Measurements from ENCODE around the gene ZNF662. TPM values are rescaled to one million over a fixed set of nuclear protein-coding genes. Genes with fewer than 3 reads are reported as not detected.

Gene ZNF662
- total and polyA plus RNA-seq, 9 of the 15 experiments (the other 6 are each of a cell fraction or from before 2014, with no cell fraction given): 0.07 to 0.55 (median 0.27) TPM

DNA sequence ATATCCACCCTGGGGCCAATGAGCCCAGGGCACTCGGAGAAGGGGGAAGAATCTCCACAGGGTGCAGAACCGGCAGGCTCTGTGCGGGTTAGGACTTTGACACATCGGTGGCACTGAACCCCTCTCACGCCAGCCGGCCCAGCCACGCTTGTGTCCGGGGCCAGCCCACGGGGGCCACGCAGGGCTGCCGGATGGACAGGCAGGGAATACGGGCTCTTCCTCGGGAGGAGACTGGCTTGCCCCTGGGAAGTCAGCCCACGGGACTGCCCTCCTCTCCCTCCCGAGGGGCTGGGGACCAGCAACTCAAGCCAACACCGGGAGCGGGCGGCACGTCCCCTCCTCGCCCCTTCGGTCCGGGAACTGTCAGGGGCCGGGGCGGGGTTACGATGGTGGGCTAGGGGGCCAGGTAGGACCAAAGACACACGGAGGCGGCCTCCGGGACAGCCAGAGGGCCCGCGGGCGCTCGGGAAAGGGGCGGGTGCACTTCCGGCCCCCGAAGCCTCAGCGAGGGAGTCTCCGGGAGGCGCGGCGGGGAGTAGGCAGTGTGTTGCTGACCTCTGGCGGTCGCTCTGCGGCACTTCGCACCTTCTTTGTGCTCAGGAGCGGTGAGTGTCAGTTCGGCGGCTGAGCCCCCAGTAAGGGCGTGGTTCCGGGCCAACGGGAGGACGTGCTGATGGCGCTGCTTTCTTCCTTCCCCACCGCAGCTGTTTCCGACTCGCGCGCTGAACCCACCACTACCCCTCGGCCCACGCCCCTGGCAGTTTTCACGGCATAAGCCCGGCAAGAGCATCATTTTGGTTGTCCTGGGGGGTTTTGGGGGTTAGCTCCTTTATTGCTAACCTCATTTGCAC, 25.1 kb upstream of the ZNF662 start (continued):
- TF ChIP-seq U2AF2 (optimal IDR thresholded peaks at IDR 0.05; ENCODE audit: low read depth, low read length): no peak
- no peak for TF ChIP-seq XRCC5 (IDR thresholded peaks at IDR 0.05; ENCODE audit: low read depth, low read length)
- TF ChIP-seq, protein P1, sequence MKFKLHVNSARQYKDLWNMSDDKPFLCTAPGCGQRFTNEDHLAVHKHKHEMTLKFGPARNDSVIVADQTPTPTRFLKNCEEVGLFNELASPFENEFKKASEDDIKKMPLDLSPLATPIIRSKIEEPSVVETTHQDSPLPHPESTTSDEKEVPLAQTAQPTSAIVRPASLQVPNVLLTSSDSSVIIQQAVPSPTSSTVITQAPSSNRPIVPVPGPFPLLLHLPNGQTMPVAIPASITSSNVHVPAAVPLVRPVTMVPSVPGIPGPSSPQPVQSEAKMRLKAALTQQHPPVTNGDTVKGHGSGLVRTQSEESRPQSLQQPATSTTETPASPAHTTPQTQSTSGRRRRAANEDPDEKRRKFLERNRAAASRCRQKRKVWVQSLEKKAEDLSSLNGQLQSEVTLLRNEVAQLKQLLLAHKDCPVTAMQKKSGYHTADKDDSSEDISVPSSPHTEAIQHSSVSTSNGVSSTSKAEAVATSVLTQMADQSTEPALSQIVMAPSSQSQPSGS (CRISPR knock-in tag; IDR thresholded peaks at IDR 0.05): no peak
- TF ChIP-seq ZFX (CRISPR knock-in tag; IDR thresholded peaks at IDR 0.05): no peak
- TF ChIP-seq TCF7L2 (IDR thresholded peaks at IDR 0.05; ENCODE audit: low read depth, low read length): no peak
- TF ChIP-seq, protein P2, sequence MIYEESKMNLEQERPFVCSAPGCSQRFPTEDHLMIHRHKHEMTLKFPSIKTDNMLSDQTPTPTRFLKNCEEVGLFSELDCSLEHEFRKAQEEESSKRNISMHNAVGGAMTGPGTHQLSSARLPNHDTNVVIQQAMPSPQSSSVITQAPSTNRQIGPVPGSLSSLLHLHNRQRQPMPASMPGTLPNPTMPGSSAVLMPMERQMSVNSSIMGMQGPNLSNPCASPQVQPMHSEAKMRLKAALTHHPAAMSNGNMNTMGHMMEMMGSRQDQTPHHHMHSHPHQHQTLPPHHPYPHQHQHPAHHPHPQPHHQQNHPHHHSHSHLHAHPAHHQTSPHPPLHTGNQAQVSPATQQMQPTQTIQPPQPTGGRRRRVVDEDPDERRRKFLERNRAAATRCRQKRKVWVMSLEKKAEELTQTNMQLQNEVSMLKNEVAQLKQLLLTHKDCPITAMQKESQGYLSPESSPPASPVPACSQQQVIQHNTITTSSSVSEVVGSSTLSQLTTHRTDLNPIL (CRISPR knock-in tag; IDR thresholded peaks at IDR 0.05): no peak
- no peak for TF ChIP-seq TSHZ1 (CRISPR knock-in tag; IDR thresholded peaks at IDR 0.05)
- no peak for TF ChIP-seq PCBP1 (IDR thresholded peaks at IDR 0.05; ENCODE audit: low read depth, low read length, poor library complexity, severe bottlenecking)
- no peak for TF ChIP-seq ZNF830 (CRISPR knock-in tag; IDR thresholded peaks at IDR 0.05)
- TF ChIP-seq, protein P3, sequence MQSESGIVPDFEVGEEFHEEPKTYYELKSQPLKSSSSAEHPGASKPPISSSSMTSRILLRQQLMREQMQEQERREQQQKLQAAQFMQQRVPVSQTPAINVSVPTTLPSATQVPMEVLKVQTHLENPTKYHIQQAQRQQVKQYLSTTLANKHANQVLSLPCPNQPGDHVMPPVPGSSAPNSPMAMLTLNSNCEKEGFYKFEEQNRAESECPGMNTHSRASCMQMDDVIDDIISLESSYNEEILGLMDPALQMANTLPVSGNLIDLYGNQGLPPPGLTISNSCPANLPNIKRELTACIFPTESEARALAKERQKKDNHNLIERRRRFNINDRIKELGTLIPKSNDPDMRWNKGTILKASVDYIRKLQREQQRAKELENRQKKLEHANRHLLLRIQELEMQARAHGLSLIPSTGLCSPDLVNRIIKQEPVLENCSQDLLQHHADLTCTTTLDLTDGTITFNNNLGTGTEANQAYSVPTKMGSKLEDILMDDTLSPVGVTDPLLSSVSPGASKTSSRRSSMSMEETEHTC (IDR thresholded peaks at IDR 0.05): 0 out of 2 replicates have a peak, but pooled peaks have one; percentile 17
- no peak for TF ChIP-seq FOXO4 (CRISPR knock-in tag; IDR thresholded peaks at IDR 0.05)
- TF ChIP-seq TAF15 (IDR thresholded peaks at IDR 0.05; ENCODE audit: low read depth, low read length): no peak
- TF ChIP-seq ZNF12 (CRISPR knock-in tag; IDR thresholded peaks at IDR 0.05): no peak; the same call in 1 of the 2 replicates
- no peak for TF ChIP-seq ZNF436 (CRISPR knock-in tag; IDR thresholded peaks at IDR 0.05)
- no peak for TF ChIP-seq GABPB2 (CRISPR knock-in tag; conservative IDR thresholded peaks at IDR 0.05)

All from K562 (cell line).